MM.1S (cell line): ENCODE data around the gene MSL1.

ENCODE experiments used
- DNase-seq: peaks from one replicate; pipeline ENCODE4 v3.0.0-alpha.2; 2015
- H2AFZ ChIP-seq: fragments of 300-600 bp; sonication (generic); 2 replicates; pipeline ENCODE4 v1.6.0; 2016; ENCODE audit warnings: antibody characterized with exemption, low read length
- H3F3A ChIP-seq: fragments of 300-600 bp; sonication (generic); 2 replicates; pipeline ENCODE4 v1.6.1; 2016; ENCODE audit warnings: mild to moderate bottlenecking, antibody characterized with exemption, low read length, moderate library complexity, mixed read lengths; ENCODE audit not compliant: insufficient read depth
- H3K27ac ChIP-seq: fragments of 300-600 bp; sonication (generic); 2 replicates; pipeline ENCODE4 v1.5.1; 2016; ENCODE audit warnings: mild to moderate bottlenecking, low read length
- H3K27me3 ChIP-seq: fragments of 300-600 bp; sonication (generic); replicated peaks from 2 replicates; pipeline ENCODE4 v1.6.0; 2016; ENCODE audit warnings: low read length; ENCODE audit not compliant: insufficient read depth
- H3K36me3 ChIP-seq: fragments of 300-600 bp; sonication (generic); replicated peaks from 2 replicates; pipeline ENCODE4 v1.6.1; 2016; ENCODE audit warnings: mild to moderate bottlenecking, low read length, mixed read lengths; ENCODE audit not compliant: insufficient read depth
- H3K4me1 ChIP-seq: fragments of 300-600 bp; sonication (generic); 2 replicates; pipeline ENCODE4 v1.6.1; 2016; ENCODE audit warnings: low read length, mixed read lengths
- H3K4me2 ChIP-seq: fragments of 300-600 bp; sonication (generic); 2 replicates; pipeline ENCODE4 v1.6.0; 2016; ENCODE audit warnings: low read depth, low read length
- H3K4me3 ChIP-seq: fragments of 300-600 bp; sonication (generic); 2 replicates; pipeline ENCODE4 v1.5.1; 2016; ENCODE audit warnings: low read length, mixed read lengths
- H3K79me2 ChIP-seq: fragments of 300-600 bp; sonication (generic); 2 replicates; pipeline ENCODE4 v1.6.1; 2016; ENCODE audit warnings: mixed run types, low read length, mixed read lengths
- H3K9ac ChIP-seq: fragments of 300-600 bp; sonication (generic); 2 replicates; pipeline ENCODE4 v1.6.1; 2016; ENCODE audit warnings: low read length, mixed read lengths
- H3K9me2 ChIP-seq: fragments of 300-600 bp; sonication (generic); replicated peaks from 2 replicates; pipeline ENCODE4 v1.6.1; 2016; ENCODE audit warnings: mild to moderate bottlenecking, low read length, mixed read lengths; ENCODE audit not compliant: insufficient read depth
- H3K9me3 ChIP-seq: fragments of 300-600 bp; sonication (generic); replicated peaks from 2 replicates; pipeline ENCODE4 v1.6.1; 2016; ENCODE audit warnings: mild to moderate bottlenecking, low read length, mixed read lengths; ENCODE audit not compliant: insufficient read depth
- H4K20me1 ChIP-seq: fragments of 300-600 bp; sonication (generic); 2 replicates; pipeline ENCODE4 v1.6.1; 2016; ENCODE audit warnings: mild to moderate bottlenecking, low read length, moderate library complexity, mixed read lengths; ENCODE audit not compliant: insufficient read depth
- CTCF ChIP-seq: fragments of 300-600 bp; sonication (generic); IDR thresholded peaks from 2 replicates; pipeline ENCODE4 v1.5.1; 2016; ENCODE audit warnings: antibody characterized with exemption, low read length, mixed read lengths
- EZH2 ChIP-seq: fragments of 300-600 bp; sonication (generic); optimal IDR thresholded peaks from 2 replicates; pipeline ENCODE3; 2017; ENCODE audit warnings: low read depth, mild to moderate bottlenecking, antibody characterized with exemption, low read length, mixed read lengths
- EZH2phosphoT487 ChIP-seq: fragments of 300-600 bp; sonication (generic); IDR thresholded peaks from 2 replicates; pipeline ENCODE4 v1.6.1; 2018; ENCODE audit warnings: antibody characterized with exemption, low read length

Gene MSL1

GRCh38 chr17:40173778-40174135 lies 52.0 kb downstream of the MSL1 start:
- H3K36me3 ChIP-seq: no peaks in the 10 kb centered on the region; the same call in 1 of the 2 replicates
- no peak for DNase-seq
- no peaks in the 10 kb centered on the region; the same call in 1 of the 2 replicates for H3F3A ChIP-seq
- no peaks in the 10 kb centered on the region for H3K9me2 ChIP-seq
- H3K27ac ChIP-seq: no peak overlapping the region
- no peak overlapping the region for H3K4me2 ChIP-seq
- H4K20me1 ChIP-seq: no peaks in the 10 kb centered on the region
- no peaks in the 10 kb centered on the region for H3K79me2 ChIP-seq
- no peaks in the 10 kb centered on the region for H3K27me3 ChIP-seq
- no peak for TF ChIP-seq CTCF
- H2AFZ ChIP-seq: no peak overlapping the region
- 0 out of 2 replicates have a peak, but pooled peaks cover 5% of the 10 kb centered on the region for H3K4me1 ChIP-seq
- no peak overlapping the region for H3K4me3 ChIP-seq
- no peaks in the 10 kb centered on the region for H3K9me3 ChIP-seq
- H3K9ac ChIP-seq: no peak overlapping the region

GRCh38 chr17:40174514-40174913 lies 52.7 kb downstream of the MSL1 start:
- H3K9ac ChIP-seq: no peak overlapping the region
- 0 out of 2 replicates have a peak, but pooled peaks cover 5% of the 10 kb centered on the region for H3K4me1 ChIP-seq
- no peak overlapping the region for H3K27ac ChIP-seq
- H3K27me3 ChIP-seq: no peaks in the 10 kb centered on the region
- no peaks in the 10 kb centered on the region for H4K20me1 ChIP-seq
- H3K4me2 ChIP-seq: no peak overlapping the region
- TF ChIP-seq EZH2 (no peak), CTCF (no peak), EZH2phosphoT487 (no peak)
- H3K36me3 ChIP-seq: no peaks in the 10 kb centered on the region; the same call in 1 of the 2 replicates
- no peak overlapping the region for H2AFZ ChIP-seq
- no peaks in the 10 kb centered on the region for H3K9me3 ChIP-seq
- no peak for DNase-seq
- no peak overlapping the region for H3K4me3 ChIP-seq
- H3K79me2 ChIP-seq: no peaks in the 10 kb centered on the region
- H3K9me2 ChIP-seq: no peaks in the 10 kb centered on the region
- H3F3A ChIP-seq: no peaks in the 10 kb centered on the region; the same call in 1 of the 2 replicates

- DNase-seq: no peak
- Histone ChIP-seq H3K27ac (no peak overlapping the region), H3K27me3 (no peaks in the 10 kb centered on the region), H3K36me3 (no peaks in the 10 kb centered on the region), H2AFZ (no peak overlapping the region), H4K20me1 (no peaks in the 10 kb centered on the region), H3K9ac (no peak overlapping the region), H3K4me3 (no peak overlapping the region), H3K9me3 (no peaks in the 10 kb centered on the region), H3K9me2 (no peaks in the 10 kb centered on the region), H3K79me2 (no peaks in the 10 kb centered on the region), H3K4me2 (no peak overlapping the region), H3K4me1 (0 out of 2 replicates have a peak, but pooled peaks cover 5% of the 10 kb centered on the region), H3F3A (no peaks in the 10 kb centered on the region; the same call in 1 of the 2 replicates)
- TF ChIP-seq EZH2phosphoT487: no peak
- TF ChIP-seq CTCF: no peak
- no peak for TF ChIP-seq EZH2
These were observed 54.4 kb downstream of the MSL1 start for GRCh38 chr17:40175928-40176753.
